HepG2 (cell line): ENCODE measurements around the gene DCDC2C. TPM values are rescaled to one million over a fixed set of nuclear protein-coding genes. Genes with fewer than 3 reads are reported as not detected.

ENCODE experiments used
- ATAC-seq: fragments of 200-7000 bp; cut with Tn5 transposase; 3 replicates; pipeline ENCODE4 v1.9.1; 2020; ENCODE audit warnings: mild to moderate bottlenecking, moderate library complexity
- BruUV-seq: library from RNA; stranded (reverse); fragments of 400-500 nt; replicated peaks from 2 replicates; lab custom pipeline; 2021; lab: Mats Ljungman, UMichigan
- CTCF ChIA-PET: fragments of 300-600 bp; formaldehyde crosslinking; extraction: SDS; loops from one replicate; lab custom pipeline; 2021; ENCODE audit warnings: low total read pairs, inconsistent platforms, low intra/inter-chr PET ratio; lab: Yijun Ruan, JAX
- POLR2A ChIA-PET: fragments of 350-600 bp; sonication (Branson Sonifier 250); formaldehyde crosslinking; loops from one replicate; lab custom pipeline; 2020; ENCODE audit warnings: antibody characterized with exemption, inconsistent platforms; lab: Yijun Ruan, JAX
- DNase-seq: peaks from one replicate; pipeline ENCODE4 v3.0.0-alpha.2; 2015; ENCODE audit warnings: low spot score
- FAIRE-seq: peaks from 3 replicates; lab custom pipeline; 2011; peaks lifted over from hg19 to GRCh38; lab: Jason Lieb, UNC
- H2AFZ ChIP-seq: one replicate; pipeline ENCODE4 v1.6.1; 2011; ENCODE audit warnings: low read length, inconsistent platforms
- H3K27ac ChIP-seq: fragments of 300-600 bp; 3 replicates; pipeline ENCODE4 v1.8.0; 2011; ENCODE audit warnings: mixed run types, mild to moderate bottlenecking, mixed read lengths, low read length, inconsistent platforms; ENCODE audit not compliant: insufficient read depth; ENCODE audit errors: extremely low read length
- H3K27me3 ChIP-seq, 2 experiments: fragments of 200-600 bp in 1 of 2; 2 replicates in 1 of 2; 3 replicates in 1 of 2; pipeline versions ENCODE4 v1.6.0 to v1.8.0; 2011; ENCODE audit warnings: low read length in 2 of 2, mild to moderate bottlenecking in 2 of 2, moderate library complexity in 2 of 2, inconsistent platforms in 1 of 2; ENCODE audit not compliant: insufficient read depth in 2 of 2, control insufficient read depth in 1 of 2
- H3K36me3 ChIP-seq, 2 experiments: fragments of 200-600 bp in 1 of 2; replicated peaks in 1 of 2; 2 replicates in 1 of 2; 3 replicates in 1 of 2; pipeline versions ENCODE4 v1.5.1 to v1.8.0; 2011; ENCODE audit warnings: low read length in 2 of 2, inconsistent platforms in 1 of 2; ENCODE audit not compliant: insufficient read depth in 2 of 2, control insufficient read depth in 1 of 2
- H3K4me1 ChIP-seq: 2 replicates; pipeline ENCODE4 v1.5.1; 2012; ENCODE audit warnings: low read length, inconsistent platforms; ENCODE audit not compliant: insufficient read depth
- H3K4me2 ChIP-seq: 2 replicates; pipeline ENCODE4 v1.6.0; 2011; ENCODE audit warnings: low read depth, low read length, inconsistent platforms
- H3K4me3 ChIP-seq, 3 experiments: fragments of 200-600 bp in 1 of 3; sonication (generic), shearing (Covaris generic) in 1 of 3; replicated peaks in 1 of 3; 2 replicates each; pipeline ENCODE4 v1.5.1; 2011 to 2016; ENCODE audit warnings: low read length in 3 of 3, inconsistent platforms in 2 of 3, low read depth in 2 of 3, mild to moderate bottlenecking in 2 of 3, control low read depth in 1 of 3, mixed read lengths in 1 of 3; ENCODE audit not compliant: insufficient read depth in 1 of 3
- H3K79me2 ChIP-seq: one replicate; pipeline ENCODE4 v1.6.1; 2011; ENCODE audit warnings: low read length, inconsistent platforms; ENCODE audit not compliant: insufficient read depth
- H3K9ac ChIP-seq: 2 replicates; pipeline ENCODE4 v1.6.0; 2011; ENCODE audit warnings: mild to moderate bottlenecking, low read depth, low read length, inconsistent platforms; ENCODE audit not compliant: insufficient read depth
- H3K9me3 ChIP-seq: 2 replicates; pipeline ENCODE4 v1.5.1; 2012; ENCODE audit warnings: mild to moderate bottlenecking, low read length
- H4K20me1 ChIP-seq: 2 replicates; pipeline ENCODE4 v1.6.0; 2011; ENCODE audit warnings: inconsistent platforms, mild to moderate bottlenecking, low read length, moderate library complexity; ENCODE audit not compliant: insufficient read depth
- BATF2 ChIP-seq: sonication (generic); formaldehyde crosslinking; IDR thresholded peaks from 2 replicates; pipeline ENCODE4 v1.8.0; 2022; ENCODE audit warnings: mild to moderate bottlenecking, missing genetic modification reagents, moderate library complexity
- CHD2 ChIP-seq: IDR thresholded peaks from 2 replicates; pipeline ENCODE4 v1.6.1; 2011; ENCODE audit warnings: low read depth, low read length, improper control_type of control experiment
- GTF2F1 ChIP-seq: fragments of 150-350 bp; IDR thresholded peaks from 2 replicates; pipeline ENCODE4 v1.6.1; 2014; ENCODE audit warnings: low read length
- HNF4A ChIP-seq: sonication (generic); formaldehyde crosslinking; IDR thresholded peaks from 2 replicates; pipeline ENCODE4 v1.4.0; 2020; ENCODE audit warnings: missing genetic modification reagents
- MTF2 ChIP-seq: sonication (generic); formaldehyde crosslinking; IDR thresholded peaks from 2 replicates; pipeline ENCODE4 v1.5.0; 2020; ENCODE audit warnings: missing genetic modification reagents, borderline replicate concordance
- NONO ChIP-seq, 2 experiments: fragments of 450-650 bp in 1 of 2; sonication (generic) in 1 of 2; formaldehyde crosslinking in 1 of 2; IDR thresholded peaks in 1 of 2; conservative IDR thresholded peaks in 1 of 2; 2 replicates each; pipeline versions ENCODE4 v1.6.1 to v1.8.0; 2017 to 2022; ENCODE audit warnings: mild to moderate bottlenecking in 1 of 2, missing genetic modification reagents in 1 of 2, moderate library complexity in 1 of 2
- TAF15 ChIP-seq: fragments of 200-400 bp; formaldehyde crosslinking; IDR thresholded peaks from one replicate; pipeline ENCODE4 v1.6.1; 2018; ENCODE audit warnings: mild to moderate bottlenecking, low read depth, low read length; ENCODE audit not compliant: poor library complexity, severe bottlenecking
- TCF7 ChIP-seq: sonication (generic); IDR thresholded peaks from 2 replicates; pipeline ENCODE4 v1.6.1; 2016; ENCODE audit warnings: antibody characterized with exemption, low read depth
- ZBTB14 ChIP-seq: sonication (generic); formaldehyde crosslinking; IDR thresholded peaks from 2 replicates; pipeline ENCODE4 v1.4.0; 2020; ENCODE audit warnings: missing genetic modification reagents
- WGBS: methylation state at CpG from one replicate; pipeline ENCODE4 v1.1.6; 2017; ENCODE audit warnings: low lambda C conversion rate; 5-methylcytosine and 5-hydroxymethylcytosine counted together
- in situ Hi-C: cut with HindIII; loops from 2 replicates; pipeline ENCODE4 v1.10.0; 2017; ENCODE audit warnings: low pct_unique_long_range_greater_than_20kb; ENCODE audit not compliant: extremely low pct_ligation_motif_present
- intact Hi-C: fragments of 100-400 bp; cut with micrococcal nuclease; formaldehyde crosslinking; loops from one replicate; pipeline ENCODE4 v1.10.0; 2022; ENCODE audit not compliant: unreplicated experiment
- polyA plus RNA-seq, 8 experiments: library from polyadenylated mRNA; depleted of rRNA in 3 of 8; stranded (reverse) in 7 of 8; unstranded in 1 of 8; fragments of >200 nt; fragmentation: Illumina TruSeq in 4 of 8; extraction: Trizol in 4 of 8; gene quantifications; 2 replicates each; pipeline versions ENCODE4 v1.2.1 to v1.2.3, GENCODE V29; 2011 to 2016; ENCODE audit warnings: low read depth in 4 of 8, missing spikeins in 1 of 8, mixed read lengths in 1 of 8; ENCODE audit not compliant: insufficient read depth in 1 of 8
- total RNA-seq, 5 experiments: library from RNA; depleted of rRNA; stranded (reverse); fragments of >200 nt; fragmentation: Illumina TruSeq; extraction: Trizol; gene quantifications; 2 replicates each; pipeline ENCODE4 v1.2.3, GENCODE V29; 2016; ENCODE audit warnings: low read depth in 1 of 5
- TF ChIP-seq, protein P1 (sequence below): sonication (generic); formaldehyde crosslinking; IDR thresholded peaks from 2 replicates; pipeline ENCODE4 v1.4.0; 2020; ENCODE audit warnings: missing genetic modification reagents, borderline replicate concordance
- TF ChIP-seq, protein P2 (sequence below): IDR thresholded peaks from 2 replicates; pipeline ENCODE4 v1.6.1; 2016; ENCODE audit warnings: missing biosample characterization, missing genetic modification reagents, low read depth

DCDC2C gene
- total and polyA plus RNA-seq, 2 of the 13 experiments (the other 11 are each of a cell fraction or from before 2014, with no cell fraction given) = not detected

DNA sequence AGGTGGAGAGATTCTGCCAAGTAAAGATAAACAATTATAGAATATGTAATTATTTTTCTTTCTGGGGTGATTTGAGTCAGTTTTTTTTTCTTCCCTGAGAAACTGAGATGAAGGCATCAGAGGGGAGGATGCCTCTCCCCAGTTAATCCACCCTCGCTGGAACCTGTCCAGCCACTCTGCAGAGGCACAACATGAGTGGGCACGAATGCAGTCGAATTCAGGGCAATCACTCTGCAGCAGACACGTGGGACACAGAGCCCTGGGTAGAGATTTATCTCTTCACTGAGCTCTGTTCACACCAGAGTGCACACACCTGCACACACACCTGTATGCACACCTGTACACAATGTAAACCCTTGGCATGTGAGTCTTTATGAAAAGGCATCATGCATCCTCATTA lies 154.2 kb downstream of the DCDC2C start (continued):
- TF ChIP-seq ZBTB14 (CRISPR knock-in tag) = no peak
- TF ChIP-seq NONO (IDR thresholded peaks at IDR 0.05) = no peak
- TF ChIP-seq NONO (CRISPR knock-in tag; conservative IDR thresholded peaks at IDR 0.05) = no peak
- no peak for TF ChIP-seq CHD2
- TF ChIP-seq HNF4A (CRISPR knock-in tag) = no peak

GRCh38 chr2:3864943-3865865 lies 161.8 kb downstream of the DCDC2C start:
- CTCF ChIA-PET = no interaction called here
- no peak overlapping the region for H3K27ac ChIP-seq
- H4K20me1 ChIP-seq = no peaks in the 10 kb centered on the region
- no peaks in the 10 kb centered on the region for H3K4me1 ChIP-seq
- H3K36me3 ChIP-seq = no peaks in the 10 kb centered on the region
- FAIRE-seq (no peak), DNase-seq (no peak), ATAC-seq (no peak; the same call in 2 of the 3 replicates)
- H3K4me2 ChIP-seq = no peak overlapping the region
- H3K79me2 ChIP-seq = no peaks in the 10 kb centered on the region
- no peak overlapping the region for H2AFZ ChIP-seq
- 17% methylated on average over 16 of the region's 16 CpGs for WGBS
- BruUV-seq = no TSS peak
- H3K4me3 ChIP-seq = no peak overlapping the region
- in situ Hi-C loops = no loop called here
- POLR2A ChIA-PET = no interaction called here
- H3K27me3 ChIP-seq = peaks cover 0 to 4% of the 10 kb centered on the region in 2 experiments; a peak in 3 of 5 replicates
- no peak overlapping the region for H3K9ac ChIP-seq
- H3K9me3 ChIP-seq = no peaks in the 10 kb centered on the region
- intact Hi-C loops = no loop called here
- TF ChIP-seq, protein P1, sequence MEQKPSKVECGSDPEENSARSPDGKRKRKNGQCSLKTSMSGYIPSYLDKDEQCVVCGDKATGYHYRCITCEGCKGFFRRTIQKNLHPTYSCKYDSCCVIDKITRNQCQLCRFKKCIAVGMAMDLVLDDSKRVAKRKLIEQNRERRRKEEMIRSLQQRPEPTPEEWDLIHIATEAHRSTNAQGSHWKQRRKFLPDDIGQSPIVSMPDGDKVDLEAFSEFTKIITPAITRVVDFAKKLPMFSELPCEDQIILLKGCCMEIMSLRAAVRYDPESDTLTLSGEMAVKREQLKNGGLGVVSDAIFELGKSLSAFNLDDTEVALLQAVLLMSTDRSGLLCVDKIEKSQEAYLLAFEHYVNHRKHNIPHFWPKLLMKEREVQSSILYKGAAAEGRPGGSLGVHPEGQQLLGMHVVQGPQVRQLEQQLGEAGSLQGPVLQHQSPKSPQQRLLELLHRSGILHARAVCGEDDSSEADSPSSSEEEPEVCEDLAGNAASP (CRISPR knock-in tag) = no peak
- TF ChIP-seq TCF7 = no peak
- TF ChIP-seq GTF2F1 = no peak
- TF ChIP-seq, protein P2, sequence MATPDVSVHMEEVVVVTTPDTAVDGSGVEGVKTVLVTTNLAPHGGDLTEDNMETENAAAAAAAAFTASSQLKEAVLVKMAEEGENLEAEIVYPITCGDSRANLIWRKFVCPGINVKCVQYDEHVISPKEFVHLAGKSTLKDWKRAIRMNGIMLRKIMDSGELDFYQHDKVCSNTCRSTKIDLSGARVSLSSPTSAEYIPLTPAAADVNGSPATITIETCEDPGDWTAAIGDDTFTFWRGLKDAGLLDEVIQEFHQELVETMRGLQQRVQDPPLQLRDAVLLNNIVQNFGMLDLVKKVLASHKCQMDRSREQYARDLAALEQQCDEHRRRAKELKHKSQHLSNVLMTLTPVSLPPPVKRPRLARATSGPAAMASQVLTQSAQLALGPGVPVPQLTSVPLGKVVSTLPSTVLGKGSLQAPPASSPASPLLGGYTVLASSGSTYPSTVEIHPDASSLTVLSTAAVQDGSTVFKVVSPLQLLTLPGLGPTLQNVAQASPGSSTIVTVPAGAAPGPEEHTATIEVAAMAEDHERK (CRISPR knock-in tag) = no peak
- TF ChIP-seq TAF15 = no peak
- TF ChIP-seq BATF2 (CRISPR knock-in tag) = no peak
- TF ChIP-seq MTF2 (CRISPR knock-in tag) = no peak
